ENCODE data around the gene FBXW11.

GRCh38 chr5:171845040-171845630 lies 161.3 kb downstream of the FBXW11 start:
- TF ChIP-seq EZH2 (IDR thresholded peaks at IDR 0.05; ENCODE audit: low read depth, low read length, severe bottlenecking), result no peak
- TF ChIP-seq PHF8 (conservative IDR thresholded peaks at IDR 0.05; ENCODE audit: low read depth, low read length), result no peak
- TF ChIP-seq CTCF (IDR thresholded peaks at IDR 0.05; ENCODE audit: control extremely low read depth in 1 of 3, insufficient read depth in 1 of 3, low read depth in 1 of 3, low read length in 3 of 3), result no peak
- no peak for TF ChIP-seq TBP (IDR thresholded peaks at IDR 0.05; ENCODE audit: low read depth, low read length)
- TF ChIP-seq POLR2AphosphoS5 (IDR thresholded peaks at IDR 0.05; ENCODE audit: low read depth, low read length), result no peak

Measured in H1 (cell line).